Parathyroid adenoma (tissue), 2 donors: ENCODE measurements around the gene ZCRB1.

Experiments used
- H2AFZ ChIP-seq: fragments of 300-600 bp; sonication (generic); one replicate; pipeline ENCODE4 v1.7.0; 2017; ENCODE audit warnings: antibody characterized with exemption, mild to moderate bottlenecking
- H3K27ac ChIP-seq: fragments of 300-600 bp; sonication (generic); one replicate; pipeline ENCODE4 v1.7.0; 2017
- H3K27me3 ChIP-seq: fragments of 300-600 bp; sonication (generic); one replicate; pipeline ENCODE4 v1.7.0; 2017; ENCODE audit warnings: low read length; ENCODE audit not compliant: control insufficient read depth, insufficient read depth
- H3K36me3 ChIP-seq: fragments of 300-600 bp; sonication (generic); one replicate; pipeline ENCODE4 v1.7.0; 2017; ENCODE audit warnings: low read length; ENCODE audit not compliant: control insufficient read depth, insufficient read depth
- H3K4me1 ChIP-seq: fragments of 300-600 bp; sonication (generic); one replicate; pipeline ENCODE4 v1.7.0; 2017; ENCODE audit warnings: control low read depth
- H3K4me2 ChIP-seq: fragments of 300-600 bp; sonication (generic); one replicate; pipeline ENCODE4 v1.7.0; 2017; ENCODE audit warnings: low read length
- H3K4me3 ChIP-seq: fragments of 300-600 bp; sonication (generic); one replicate; pipeline ENCODE4 v1.7.0; 2017; ENCODE audit warnings: low read depth, low read length
- H3K79me2 ChIP-seq: fragments of 300-600 bp; sonication (generic); one replicate; pipeline ENCODE4 v1.7.0; 2017; ENCODE audit warnings: control low read depth
- H3K9ac ChIP-seq: fragments of 300-600 bp; sonication (generic); one replicate; pipeline ENCODE4 v1.7.0; 2017; ENCODE audit warnings: mild to moderate bottlenecking
- H3K9me3 ChIP-seq: fragments of 300-600 bp; sonication (generic); one replicate; pipeline ENCODE4 v1.7.0; 2017; ENCODE audit warnings: low read length; ENCODE audit not compliant: control insufficient read depth
- TF ChIP-seq, protein P1 (sequence below): fragments of 300-600 bp; sonication (generic); IDR thresholded peaks from one replicate; pipeline ENCODE4 v1.7.0; 2017; ENCODE audit warnings: antibody characterized with exemption, mild to moderate bottlenecking
- donor health status: primary hyperparathyroidism.

Gene ZCRB1

DNA sequence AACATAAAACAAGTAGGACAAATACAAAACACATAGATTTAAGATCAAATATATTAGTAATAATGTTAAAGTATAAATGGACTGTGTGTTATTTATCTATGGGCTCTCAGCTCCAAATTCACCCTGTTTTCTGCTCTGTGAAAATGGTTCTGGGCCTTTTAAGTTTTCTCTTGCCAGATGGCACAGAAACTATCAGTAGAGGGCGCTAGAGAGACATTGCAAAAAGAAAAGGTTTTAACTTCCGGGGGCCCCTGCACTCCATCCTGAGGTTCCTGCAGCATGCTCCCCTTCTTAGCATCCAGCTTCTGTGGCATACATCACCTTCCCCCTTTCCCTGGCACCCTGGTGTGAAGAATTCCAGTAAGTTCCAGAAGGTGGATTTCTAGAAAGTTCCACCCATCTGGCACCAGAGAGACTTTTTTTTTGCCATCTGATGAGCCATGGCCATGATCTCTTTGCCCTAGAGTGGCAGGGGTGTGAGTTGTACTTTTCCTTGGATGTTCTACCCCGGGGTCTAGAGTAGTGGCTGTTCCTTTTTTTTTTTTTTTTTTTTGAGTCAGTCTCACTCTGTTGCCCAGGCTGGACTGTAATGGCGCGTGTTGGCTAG, 29.3 kb downstream of the ZCRB1 start:
- H3K4me3 ChIP-seq = no peak overlapping the region
- no peak overlapping the region for H3K27ac ChIP-seq
- no peak overlapping the region for H2AFZ ChIP-seq
- no peaks in the 10 kb centered on the region for H3K36me3 ChIP-seq
- no peak overlapping the region for H3K4me2 ChIP-seq
- no peaks in the 10 kb centered on the region for H3K4me1 ChIP-seq
- no peaks in the 10 kb centered on the region for H3K27me3 ChIP-seq
- H3K9me3 ChIP-seq = no peaks in the 10 kb centered on the region
- no peak overlapping the region for H3K9ac ChIP-seq
- H3K79me2 ChIP-seq = no peaks in the 10 kb centered on the region
- TF ChIP-seq, protein P1, sequence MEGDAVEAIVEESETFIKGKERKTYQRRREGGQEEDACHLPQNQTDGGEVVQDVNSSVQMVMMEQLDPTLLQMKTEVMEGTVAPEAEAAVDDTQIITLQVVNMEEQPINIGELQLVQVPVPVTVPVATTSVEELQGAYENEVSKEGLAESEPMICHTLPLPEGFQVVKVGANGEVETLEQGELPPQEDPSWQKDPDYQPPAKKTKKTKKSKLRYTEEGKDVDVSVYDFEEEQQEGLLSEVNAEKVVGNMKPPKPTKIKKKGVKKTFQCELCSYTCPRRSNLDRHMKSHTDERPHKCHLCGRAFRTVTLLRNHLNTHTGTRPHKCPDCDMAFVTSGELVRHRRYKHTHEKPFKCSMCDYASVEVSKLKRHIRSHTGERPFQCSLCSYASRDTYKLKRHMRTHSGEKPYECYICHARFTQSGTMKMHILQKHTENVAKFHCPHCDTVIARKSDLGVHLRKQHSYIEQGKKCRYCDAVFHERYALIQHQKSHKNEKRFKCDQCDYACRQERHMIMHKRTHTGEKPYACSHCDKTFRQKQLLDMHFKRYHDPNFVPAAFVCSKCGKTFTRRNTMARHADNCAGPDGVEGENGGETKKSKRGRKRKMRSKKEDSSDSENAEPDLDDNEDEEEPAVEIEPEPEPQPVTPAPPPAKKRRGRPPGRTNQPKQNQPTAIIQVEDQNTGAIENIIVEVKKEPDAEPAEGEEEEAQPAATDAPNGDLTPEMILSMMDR = no peak

DNA sequence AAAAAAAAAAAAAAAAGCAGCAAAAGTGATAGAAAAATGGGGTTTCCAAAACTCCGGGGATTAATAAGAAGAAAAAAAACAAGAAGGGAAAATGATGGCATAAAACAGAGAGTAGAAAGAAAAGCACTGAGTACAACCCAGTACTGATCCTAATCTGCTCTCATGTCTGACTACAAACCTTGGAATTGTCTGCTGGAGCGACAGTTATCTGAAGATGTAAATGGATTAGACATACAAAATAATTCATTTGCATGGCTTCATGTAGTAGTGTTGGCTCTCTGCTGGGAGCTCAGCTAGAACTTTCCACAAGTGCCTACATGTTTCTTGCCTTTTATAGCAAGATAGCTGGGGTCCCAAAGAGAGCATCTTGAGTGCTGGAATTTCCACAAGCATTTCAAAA, 34.2 kb downstream of the ZCRB1 start:
- Histone ChIP-seq H3K9ac (no peak overlapping the region), H3K27ac (no peak overlapping the region), H3K27me3 (no peaks in the 10 kb centered on the region), H3K79me2 (no peaks in the 10 kb centered on the region), H3K36me3 (no peaks in the 10 kb centered on the region), H3K4me3 (no peak overlapping the region), H3K4me2 (no peak overlapping the region), H2AFZ (no peak overlapping the region), H3K9me3 (no peaks in the 10 kb centered on the region), H3K4me1 (no peaks in the 10 kb centered on the region)
- TF ChIP-seq, protein P1 = no peak

DNA sequence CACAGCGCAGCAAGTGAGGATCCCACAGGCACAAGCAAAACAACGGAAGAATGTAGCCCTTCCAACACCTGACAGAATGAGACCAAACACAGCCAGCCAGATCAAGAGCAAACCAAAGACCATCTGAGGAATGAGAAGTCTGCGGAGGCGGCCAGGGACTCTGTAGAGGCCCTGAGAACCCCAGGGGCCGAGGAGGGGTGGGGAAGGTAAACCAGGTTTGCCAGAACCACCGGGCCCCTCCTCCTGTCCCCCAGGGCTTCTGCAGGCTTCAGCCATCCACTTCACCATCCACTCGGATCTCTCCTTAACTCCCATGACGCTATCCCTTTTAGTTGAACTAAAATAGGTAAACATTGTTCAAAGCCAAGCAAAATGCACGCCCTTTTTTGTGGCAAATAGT, 37.4 kb downstream of the ZCRB1 start:
- Histone ChIP-seq H3K27ac (no peak overlapping the region), H3K4me3 (no peak overlapping the region), H3K9me3 (no peaks in the 10 kb centered on the region), H2AFZ (no peak overlapping the region), H3K27me3 (no peaks in the 10 kb centered on the region), H3K4me1 (no peaks in the 10 kb centered on the region), H3K79me2 (no peaks in the 10 kb centered on the region), H3K36me3 (no peaks in the 10 kb centered on the region), H3K9ac (no peak overlapping the region), H3K4me2 (no peak overlapping the region)
- TF ChIP-seq, protein P1 = no peak

DNA sequence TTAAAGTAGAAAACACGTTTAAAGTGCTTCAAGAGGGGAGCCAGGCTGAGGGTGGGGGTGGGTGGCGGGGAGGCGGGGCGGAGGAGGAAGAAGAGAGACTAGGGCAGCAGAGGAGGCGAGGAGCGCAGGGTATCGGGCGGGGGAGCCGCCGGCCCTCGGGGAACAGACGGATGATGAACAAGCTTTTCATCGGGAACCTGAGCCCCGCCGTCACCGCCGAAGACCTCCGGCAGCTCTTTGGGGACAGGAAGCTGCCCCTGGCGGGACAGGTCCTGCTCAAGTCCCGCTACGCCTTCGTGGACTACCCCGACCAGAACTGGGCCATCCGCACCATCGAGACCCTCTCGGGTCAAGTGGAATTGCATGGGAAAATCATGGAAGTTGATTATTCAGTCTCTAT, 39.2 kb downstream of the ZCRB1 start:
- TF ChIP-seq, protein P1 = no peak
- no peak overlapping the region for H3K4me2 ChIP-seq
- no peak overlapping the region for H3K4me3 ChIP-seq
- no peaks in the 10 kb centered on the region for H3K79me2 ChIP-seq
- no peaks in the 10 kb centered on the region for H3K4me1 ChIP-seq
- no peaks in the 10 kb centered on the region for H3K9me3 ChIP-seq
- H2AFZ ChIP-seq = no peak overlapping the region
- no peaks in the 10 kb centered on the region for H3K27me3 ChIP-seq
- H3K27ac ChIP-seq = no peak overlapping the region
- no peak overlapping the region for H3K9ac ChIP-seq
- no peaks in the 10 kb centered on the region for H3K36me3 ChIP-seq

DNA sequence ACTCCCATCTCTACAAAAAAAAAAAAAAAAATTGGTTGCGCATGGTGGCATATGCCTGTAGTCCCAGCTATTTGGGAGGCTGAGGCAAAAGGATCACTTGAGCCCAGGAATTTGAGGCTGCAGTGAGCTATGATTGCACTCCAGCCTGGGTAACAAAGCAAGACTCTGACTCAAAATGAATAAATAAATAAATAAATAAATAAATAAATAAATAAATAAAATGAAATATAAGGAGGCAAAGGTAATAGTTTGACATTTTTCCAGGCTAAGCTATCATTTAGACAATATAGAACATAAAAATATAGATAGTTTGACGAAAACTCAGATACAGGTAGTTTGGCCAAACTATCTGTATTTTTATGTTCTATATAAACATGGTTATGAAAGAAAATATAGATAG, 40.5 kb downstream of the ZCRB1 start:
- TF ChIP-seq, protein P1 = no peak
- no peaks in the 10 kb centered on the region for H3K9me3 ChIP-seq

More for the DNA sequence above, 40.5 kb downstream of the ZCRB1 start:
- H3K27me3 ChIP-seq = no peaks in the 10 kb centered on the region
- no peak overlapping the region for H3K9ac ChIP-seq
- H3K27ac ChIP-seq = no peak overlapping the region
- H3K79me2 ChIP-seq = no peaks in the 10 kb centered on the region
- H2AFZ ChIP-seq = no peak overlapping the region
- H3K4me2 ChIP-seq = no peak overlapping the region
- no peak overlapping the region for H3K4me3 ChIP-seq
- no peaks in the 10 kb centered on the region for H3K36me3 ChIP-seq
- H3K4me1 ChIP-seq = no peaks in the 10 kb centered on the region
